ENCODE measurements around the gene SSTR4.

SSTR4 gene

DNA sequence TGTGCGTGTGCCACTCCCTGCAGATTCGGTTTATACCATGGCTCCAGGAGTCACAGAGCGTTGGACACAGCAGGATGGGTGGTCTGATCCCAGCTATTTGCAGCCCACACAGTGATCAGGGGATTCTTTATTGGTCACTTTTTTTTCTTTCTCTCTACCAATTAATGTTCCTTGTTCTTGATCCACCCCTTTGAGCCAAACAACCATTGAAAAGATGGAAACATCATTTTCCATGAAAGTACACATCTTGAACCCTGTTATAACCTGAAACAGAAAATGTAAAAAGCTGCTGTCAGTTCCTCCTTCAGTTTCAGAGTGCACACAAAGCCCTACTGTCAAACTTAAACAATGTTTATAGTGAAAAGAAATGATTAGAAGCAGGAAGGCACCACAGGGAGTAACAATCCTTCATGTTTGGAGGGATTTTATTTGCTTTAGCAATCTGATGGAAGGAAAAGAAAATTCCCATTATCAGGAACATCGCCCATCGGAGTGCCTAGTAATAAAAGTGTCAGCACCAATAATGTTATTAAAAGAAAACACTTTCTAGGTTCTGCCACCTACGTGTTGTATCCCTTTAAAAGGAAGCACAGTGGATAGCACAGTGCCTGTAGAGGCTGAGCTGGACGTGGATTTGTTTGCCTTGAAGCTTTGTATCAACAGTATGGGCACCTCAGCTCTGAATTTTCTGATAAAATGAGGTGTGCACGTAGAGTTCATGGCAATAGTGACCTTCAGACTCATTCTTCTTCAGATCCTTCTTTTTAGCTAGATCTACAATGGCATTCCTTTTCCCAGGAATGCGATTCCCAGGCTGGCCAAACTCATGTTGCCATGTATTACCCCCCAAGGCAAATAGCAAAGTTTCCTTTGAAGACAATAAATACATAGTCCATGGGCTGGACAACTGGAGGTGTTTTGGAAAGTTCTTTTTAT, 30.4 kb downstream of the SSTR4 start:
- Histone ChIP-seq H3K27me3 (no peaks in the 10 kb centered on the region), H3K4me3 (no peak overlapping the region), H3K27ac (no peak overlapping the region), H3K4me1 (peaks cover 0 to 32% (median 25%) of the 10 kb centered on the region in 4 donors), H3K9me3 (no peaks in the 10 kb centered on the region), H3K36me3 (no peaks in the 10 kb centered on the region)
- intact Hi-C loops (cut with DNase I; ENCODE audit: low total_unique reads): no loop called here
- DNase-seq: no peak
- TF ChIP-seq, protein P1, sequence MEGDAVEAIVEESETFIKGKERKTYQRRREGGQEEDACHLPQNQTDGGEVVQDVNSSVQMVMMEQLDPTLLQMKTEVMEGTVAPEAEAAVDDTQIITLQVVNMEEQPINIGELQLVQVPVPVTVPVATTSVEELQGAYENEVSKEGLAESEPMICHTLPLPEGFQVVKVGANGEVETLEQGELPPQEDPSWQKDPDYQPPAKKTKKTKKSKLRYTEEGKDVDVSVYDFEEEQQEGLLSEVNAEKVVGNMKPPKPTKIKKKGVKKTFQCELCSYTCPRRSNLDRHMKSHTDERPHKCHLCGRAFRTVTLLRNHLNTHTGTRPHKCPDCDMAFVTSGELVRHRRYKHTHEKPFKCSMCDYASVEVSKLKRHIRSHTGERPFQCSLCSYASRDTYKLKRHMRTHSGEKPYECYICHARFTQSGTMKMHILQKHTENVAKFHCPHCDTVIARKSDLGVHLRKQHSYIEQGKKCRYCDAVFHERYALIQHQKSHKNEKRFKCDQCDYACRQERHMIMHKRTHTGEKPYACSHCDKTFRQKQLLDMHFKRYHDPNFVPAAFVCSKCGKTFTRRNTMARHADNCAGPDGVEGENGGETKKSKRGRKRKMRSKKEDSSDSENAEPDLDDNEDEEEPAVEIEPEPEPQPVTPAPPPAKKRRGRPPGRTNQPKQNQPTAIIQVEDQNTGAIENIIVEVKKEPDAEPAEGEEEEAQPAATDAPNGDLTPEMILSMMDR (IDR thresholded peaks at IDR 0.05): no peak

DNA sequence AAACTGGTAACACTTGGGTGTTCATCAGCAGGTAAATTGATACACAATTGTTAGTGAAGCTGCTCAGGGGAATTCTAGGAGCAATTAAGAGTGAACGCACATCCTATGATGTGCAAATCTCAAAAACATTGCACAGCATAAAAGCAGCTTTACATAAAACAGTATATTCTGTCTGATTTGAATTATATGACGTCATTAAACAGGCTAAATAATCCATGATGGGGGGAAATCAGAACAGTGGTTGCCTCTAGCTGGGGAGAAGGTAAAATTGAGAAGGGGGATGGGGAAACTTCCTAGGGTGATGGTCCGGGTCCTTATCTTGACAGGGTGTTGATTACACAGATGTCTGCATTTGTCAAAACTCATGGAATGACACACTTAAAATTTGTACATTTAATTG, 31.7 kb downstream of the SSTR4 start:
- Histone ChIP-seq H3K27me3 (no peaks in the 10 kb centered on the region), H3K4me3 (no peak overlapping the region), H3K36me3 (no peaks in the 10 kb centered on the region), H3K27ac (no peak overlapping the region), H3K4me1 (peaks cover 0 to 20% (median 13%) of the 10 kb centered on the region in 4 donors), H3K9me3 (no peaks in the 10 kb centered on the region)
- TF ChIP-seq, protein P1 (IDR thresholded peaks at IDR 0.05): no peak
- intact Hi-C loops (cut with DNase I; ENCODE audit: low total_unique reads): no loop called here
- DNase-seq: no peak

DNA sequence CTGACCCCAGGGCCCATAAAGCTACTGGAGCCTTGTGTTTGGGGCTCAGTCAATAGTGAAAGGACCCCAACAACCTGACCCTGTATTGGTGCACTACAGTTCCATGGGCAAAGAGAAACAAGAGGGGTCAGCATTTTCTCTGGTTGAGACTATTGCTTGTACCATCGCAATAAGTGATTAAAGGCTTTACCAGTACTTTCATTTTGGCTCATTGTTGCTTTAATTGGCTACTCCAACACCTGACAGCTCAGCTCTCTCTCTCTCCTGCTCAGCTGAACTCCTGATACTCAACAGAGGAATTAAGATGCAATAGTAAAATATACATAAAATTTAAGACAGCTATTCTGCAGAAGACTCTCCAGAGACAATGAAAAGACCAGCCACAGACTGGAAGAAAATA, 33.2 kb downstream of the SSTR4 start:
- TF ChIP-seq, protein P1 (IDR thresholded peaks at IDR 0.05): no peak
- H3K27me3 ChIP-seq: no peaks in the 10 kb centered on the region
- H3K9me3 ChIP-seq: no peaks in the 10 kb centered on the region
- H3K27ac ChIP-seq: no peak overlapping the region
- H3K36me3 ChIP-seq: no peaks in the 10 kb centered on the region
- no peak overlapping the region for H3K4me3 ChIP-seq
- intact Hi-C loops (cut with DNase I; ENCODE audit: low total_unique reads): no loop called here
- DNase-seq: no peak
- H3K4me1 ChIP-seq: peaks cover 0 to 5% (median 2%) of the 10 kb centered on the region in 4 donors

DNA sequence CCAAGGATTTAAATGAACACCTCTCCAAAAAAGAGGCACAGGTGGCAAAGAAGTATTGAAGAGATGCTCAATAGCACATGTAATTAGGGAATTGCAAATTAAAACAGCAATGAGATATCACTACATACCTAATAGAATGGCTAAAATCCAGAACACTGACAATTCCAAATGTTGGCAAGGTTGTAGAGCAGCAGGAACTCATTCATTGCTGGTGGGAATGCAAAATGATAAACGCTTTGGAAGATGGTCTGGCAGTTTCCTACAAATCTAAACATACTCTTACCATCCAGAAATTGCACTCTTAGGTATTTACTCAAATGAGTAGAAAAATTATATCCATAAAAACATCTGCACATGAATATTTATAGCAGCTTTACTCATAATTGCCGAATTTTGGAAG, 34.0 kb downstream of the SSTR4 start:
- DNase-seq: no peak
- Histone ChIP-seq H3K4me3 (no peak overlapping the region), H3K27ac (no peak overlapping the region), H3K4me1 (no peaks in the 10 kb centered on the region), H3K9me3 (no peaks in the 10 kb centered on the region), H3K27me3 (no peaks in the 10 kb centered on the region), H3K36me3 (no peaks in the 10 kb centered on the region)
- intact Hi-C loops (cut with DNase I; ENCODE audit: low total_unique reads): no loop called here
- TF ChIP-seq, protein P1 (IDR thresholded peaks at IDR 0.05): no peak

DNA sequence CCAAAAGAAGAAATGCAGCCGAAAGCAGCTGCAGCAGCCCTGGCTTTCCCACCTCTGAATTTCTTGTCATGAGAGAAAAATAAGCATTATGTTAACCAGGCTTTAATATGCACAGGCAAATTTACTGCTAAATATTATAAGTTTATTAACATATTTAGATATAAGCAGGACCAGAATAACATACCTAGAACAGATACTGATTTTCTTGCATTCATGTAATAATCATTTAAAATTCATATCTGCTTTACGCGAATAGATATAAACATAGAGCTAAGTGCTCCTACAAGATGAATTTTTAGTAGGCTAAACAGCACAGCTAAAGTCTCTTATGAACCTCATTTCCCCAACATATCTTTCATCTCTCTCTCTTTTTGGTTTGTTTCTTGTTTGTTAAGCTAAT, 36.3 kb downstream of the SSTR4 start:
- Histone ChIP-seq H3K27ac (no peak overlapping the region), H3K4me3 (no peak overlapping the region), H3K36me3 (no peaks in the 10 kb centered on the region), H3K4me1 (no peaks in the 10 kb centered on the region), H3K27me3 (no peaks in the 10 kb centered on the region), H3K9me3 (no peaks in the 10 kb centered on the region)
- DNase-seq: no peak
- TF ChIP-seq, protein P1 (IDR thresholded peaks at IDR 0.05): no peak
- intact Hi-C loops (cut with DNase I; ENCODE audit: low total_unique reads): no loop called here
